Endodermal cell (in vitro differentiated cells): Measurements from ENCODE around the gene EMCN. TPM values are rescaled to one million over a fixed set of nuclear protein-coding genes. Genes with fewer than 3 reads are reported as not detected.

ENCODE experiments used
- DNase-seq: peaks from one replicate; pipeline ENCODE4 v3.0.0-alpha.2; 2017
- H3K27ac ChIP-seq: 2 replicates; pipeline ENCODE4 v1.5.1; 2013; ENCODE audit warnings: mild to moderate bottlenecking, low read depth, low read length, moderate library complexity
- H3K27me3 ChIP-seq: 2 replicates; pipeline ENCODE4 v1.6.1; 2013; ENCODE audit warnings: mild to moderate bottlenecking, low read length, moderate library complexity; ENCODE audit not compliant: insufficient read depth, control insufficient read depth, poor library complexity, severe bottlenecking
- H3K36me3 ChIP-seq: 2 replicates; pipeline ENCODE4 v1.7.0; 2013; ENCODE audit warnings: mild to moderate bottlenecking, low read length, moderate library complexity; ENCODE audit not compliant: control insufficient read depth, insufficient read depth
- H3K4me1 ChIP-seq: one replicate; pipeline ENCODE4 v1.7.0; 2013; ENCODE audit warnings: low read length; ENCODE audit not compliant: control insufficient read depth, insufficient read depth
- H3K4me3 ChIP-seq: 2 replicates; pipeline ENCODE4 v1.5.1; 2013; ENCODE audit warnings: mild to moderate bottlenecking, low read length, moderate library complexity
- H3K9ac ChIP-seq: 2 replicates; pipeline ENCODE4 v1.6.1; 2013; ENCODE audit warnings: mild to moderate bottlenecking, low read length, moderate library complexity; ENCODE audit not compliant: poor library complexity, severe bottlenecking; ENCODE audit errors: extremely low read depth
- H3K9me3 ChIP-seq: 2 replicates; pipeline ENCODE4 v1.6.1; 2013; ENCODE audit warnings: mild to moderate bottlenecking, low read length, moderate library complexity; ENCODE audit not compliant: control insufficient read depth
- H3K27ac Mint-ChIP-seq: 2 replicates; pipeline ENCODE4 v1.8.0; 2020; ENCODE audit warnings: mixed read lengths
- H3K27me3 Mint-ChIP-seq: 2 replicates; pipeline ENCODE4 v1.8.0; 2021; ENCODE audit warnings: mild to moderate bottlenecking, mixed read lengths; ENCODE audit not compliant: insufficient read depth
- H3K36me3 Mint-ChIP-seq: 2 replicates; pipeline ENCODE4 v1.8.0; 2020; ENCODE audit warnings: low read depth, mixed read lengths
- H3K4me1 Mint-ChIP-seq: 2 replicates; pipeline ENCODE4 v1.8.0; 2020; ENCODE audit warnings: mixed read lengths
- H3K4me3 Mint-ChIP-seq: 2 replicates; pipeline ENCODE4 v1.8.0; 2020; ENCODE audit warnings: mild to moderate bottlenecking, moderate library complexity, mixed read lengths
- H3K9me3 Mint-ChIP-seq: 2 replicates; pipeline ENCODE4 v1.8.0; 2020; ENCODE audit warnings: mild to moderate bottlenecking, mixed read lengths
- CTCF ChIP-seq: fragments of 200-600 bp; sonication (generic); conservative IDR thresholded peaks from 2 replicates; pipeline ENCODE4 v1.5.0; 2021; ENCODE audit warnings: antibody characterized with exemption, mild to moderate bottlenecking
- WGBS, 2 experiments: methylation state at CpG; one replicate each; pipeline versions ENCODE4 v1.1.5 to v1.1.7; 2013; ENCODE audit warnings: missing lambda C conversion rate in 2 of 2, mixed read lengths in 1 of 2; ENCODE audit not compliant: insufficient coverage in 1 of 2, insufficient read length in 1 of 2; 5-methylcytosine and 5-hydroxymethylcytosine counted together
- total RNA-seq, 2 donors: library from RNA; stranded (reverse); fragmentation: NEBNext Ultra II Directional in 1 of 2; extraction: Animal tissue kit (Norgen Biotek cat#: 25700) in 1 of 2; gene quantifications; 2 replicates in 1 of 2; 3 replicates in 1 of 2; pipeline ENCODE4 v1.2.1, GENCODE V29; 2021

EMCN gene
- total RNA-seq, 2 donors from 2014 or later: not detected

GRCh38 chr4:100509386-100509785 lies 8.4 kb downstream of the EMCN start:
- Mint-ChIP-seq H3K4me1 (no peaks in the 10 kb centered on the region), H3K27ac (no peak overlapping the region), H3K27me3 (no peaks in the 10 kb centered on the region), H3K9me3 (peaks cover 13% of the 10 kb centered on the region), H3K4me3 (no peak overlapping the region), H3K36me3 (no peaks in the 10 kb centered on the region)
- no peak overlapping the region for H3K4me3 ChIP-seq
- H3K4me1 ChIP-seq: no peaks in the 10 kb centered on the region
- no peaks in the 10 kb centered on the region for H3K27me3 ChIP-seq
- H3K9ac ChIP-seq: no peak overlapping the region
- H3K36me3 ChIP-seq: no peaks in the 10 kb centered on the region
- no peak overlapping the region for H3K27ac ChIP-seq
- no peaks in the 10 kb centered on the region for H3K9me3 ChIP-seq
- TF ChIP-seq CTCF: no peak
- no peak for DNase-seq
- WGBS, 2 experiments: 89% methylated on average over 3 of the region's 3 CpGs; no CpG with 5 or more reads in 1 of the 2 experiments

GRCh38 chr4:100508691-100509090 lies 9.1 kb downstream of the EMCN start:
- no peaks in the 10 kb centered on the region for H3K27me3 ChIP-seq
- TF ChIP-seq CTCF: no peak
- H3K27ac ChIP-seq: no peak overlapping the region
- WGBS, 2 experiments: 86 to 89% methylated on average over 3 of the region's 3 CpGs
- no peak overlapping the region for H3K9ac ChIP-seq
- no peaks in the 10 kb centered on the region for H3K9me3 ChIP-seq
- Mint-ChIP-seq H3K27ac (no peak overlapping the region), H3K27me3 (no peaks in the 10 kb centered on the region), H3K4me1 (no peaks in the 10 kb centered on the region), H3K9me3 (peaks cover 13% of the 10 kb centered on the region), H3K4me3 (no peak overlapping the region), H3K36me3 (no peaks in the 10 kb centered on the region)
- H3K4me3 ChIP-seq: no peak overlapping the region
- DNase-seq: no peak
- H3K36me3 ChIP-seq: no peaks in the 10 kb centered on the region
- no peaks in the 10 kb centered on the region for H3K4me1 ChIP-seq

- H3K36me3 ChIP-seq: no peaks in the 10 kb centered on the region
- H3K27me3 ChIP-seq: no peaks in the 10 kb centered on the region
- Mint-ChIP-seq H3K4me3 (no peak overlapping the region), H3K27ac (no peak overlapping the region), H3K27me3 (no peaks in the 10 kb centered on the region), H3K9me3 (peaks cover 13% of the 10 kb centered on the region), H3K4me1 (no peaks in the 10 kb centered on the region), H3K36me3 (no peaks in the 10 kb centered on the region)
- WGBS, 2 experiments: 92 to 95% methylated on average over 11 to 15 of the region's 18 CpGs
- H3K4me3 ChIP-seq: no peak overlapping the region
- peak; percentile 62 for DNase-seq
- H3K4me1 ChIP-seq: no peaks in the 10 kb centered on the region
- H3K9ac ChIP-seq: no peak overlapping the region
- TF ChIP-seq CTCF: peak; percentile 66
- no peaks in the 10 kb centered on the region for H3K9me3 ChIP-seq
- no peak overlapping the region for H3K27ac ChIP-seq
These were observed 13.5 kb downstream of the EMCN start for GRCh38 chr4:100504086-100504874.
